DOHH2 (cell line): ENCODE data around the gene ZRSR2.

Experiments
- H3F3A ChIP-seq: fragments of 200-600 bp; sonication (generic), shearing (Covaris generic); 2 replicates; pipeline ENCODE4 v1.6.0; 2016; ENCODE audit warnings: antibody characterized with exemption, mild to moderate bottlenecking; ENCODE audit not compliant: control insufficient read depth, insufficient read depth
- H3K27ac ChIP-seq: fragments of 200-600 bp; sonication (generic); 2 replicates; pipeline ENCODE4 v1.5.1; 2014; ENCODE audit warnings: low read depth, mild to moderate bottlenecking, low read length, moderate library complexity
- H3K27me3 ChIP-seq: fragments of 200-600 bp; sonication (generic); 2 replicates; pipeline ENCODE4 v1.6.1; 2014; ENCODE audit warnings: mild to moderate bottlenecking, low read length, mixed read lengths; ENCODE audit not compliant: control insufficient read depth
- H3K36me3 ChIP-seq: fragments of 200-600 bp; sonication (generic); 2 replicates; pipeline ENCODE4 v1.6.1; 2014; ENCODE audit warnings: mild to moderate bottlenecking, low read length, moderate library complexity, mixed read lengths; ENCODE audit not compliant: control insufficient read depth
- H3K4me1 ChIP-seq: fragments of 200-600 bp; sonication (generic); 2 replicates; pipeline ENCODE4 v1.6.1; 2014; ENCODE audit warnings: mild to moderate bottlenecking, low read length, mixed read lengths; ENCODE audit not compliant: control insufficient read depth
- H3K4me2 ChIP-seq: fragments of 200-600 bp; sonication (generic); 2 replicates; pipeline ENCODE4 v1.6.0; 2014; ENCODE audit warnings: mild to moderate bottlenecking, low read length, moderate library complexity
- H3K4me3 ChIP-seq: fragments of 200-600 bp; sonication (generic); 2 replicates; pipeline ENCODE4 v1.5.1; 2014; ENCODE audit warnings: mild to moderate bottlenecking, low read length, mixed read lengths
- H3K79me2 ChIP-seq: fragments of 200-600 bp; sonication (generic); 2 replicates; pipeline ENCODE4 v1.6.1; 2014; ENCODE audit warnings: mild to moderate bottlenecking, low read length, mixed read lengths; ENCODE audit not compliant: control insufficient read depth
- H3K9me2 ChIP-seq: fragments of 200-600 bp; sonication (generic); replicated peaks from 2 replicates; pipeline ENCODE4 v1.6.1; 2014; ENCODE audit warnings: mild to moderate bottlenecking, low read length, mixed read lengths; ENCODE audit not compliant: control insufficient read depth
- H3K9me3 ChIP-seq: fragments of 200-600 bp; sonication (generic); 2 replicates; pipeline ENCODE4 v1.6.1; 2014; ENCODE audit warnings: antibody characterized with exemption, low read length, mixed read lengths; ENCODE audit not compliant: control insufficient read depth, insufficient read depth
- H4K20me1 ChIP-seq: fragments of 200-600 bp; sonication (generic); 2 replicates; pipeline ENCODE4 v1.6.0; 2014; ENCODE audit warnings: low read depth, mild to moderate bottlenecking, antibody characterized with exemption, low read length, moderate library complexity; ENCODE audit not compliant: control insufficient read depth, insufficient read depth
- CTCF ChIP-seq: fragments of 200-600 bp; sonication (generic); IDR thresholded peaks from one replicate; pipeline ENCODE4 v1.5.1; 2014; ENCODE audit warnings: antibody characterized with exemption, mild to moderate bottlenecking, low read depth, low read length; ENCODE audit not compliant: poor library complexity, severe bottlenecking
- EZH2phosphoT487 ChIP-seq: fragments of 200-600 bp; sonication (generic); IDR thresholded peaks from 2 replicates; pipeline ENCODE4 v1.6.1; 2017; ENCODE audit warnings: borderline replicate concordance, mild to moderate bottlenecking, antibody characterized with exemption, low read length, moderate library complexity, mixed read lengths

Gene ZRSR2

DNA sequence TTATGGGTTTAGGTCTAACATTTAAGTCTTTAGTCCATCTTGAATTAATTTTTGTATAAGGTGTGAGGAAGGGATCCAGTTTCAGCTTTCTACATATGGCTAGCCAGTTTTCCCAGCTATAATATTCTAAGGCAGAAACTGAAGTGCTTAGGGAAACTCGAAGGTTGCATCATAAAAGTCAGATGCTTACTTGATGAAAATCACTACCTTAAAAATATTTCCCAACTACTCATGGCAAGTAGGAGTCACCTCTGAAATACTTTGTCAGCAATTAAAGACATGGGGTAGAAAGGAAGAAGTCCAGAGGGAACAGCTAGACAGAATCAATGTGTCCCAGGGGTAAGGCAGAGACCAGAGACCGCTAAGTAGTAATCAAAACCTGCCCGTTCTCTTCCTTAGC, 70.6 kb downstream of the ZRSR2 start:
- no peaks in the 10 kb centered on the region for H3K27me3 ChIP-seq
- TF ChIP-seq CTCF = no peak
- no peak for TF ChIP-seq EZH2phosphoT487
- no peak overlapping the region for H3K4me2 ChIP-seq
- no peaks in the 10 kb centered on the region for H3K9me3 ChIP-seq
- H3K27ac ChIP-seq = no peak overlapping the region
- peaks cover 16% of the 10 kb centered on the region for H3K4me1 ChIP-seq
- no peaks in the 10 kb centered on the region for H3K9me2 ChIP-seq
- no peaks in the 10 kb centered on the region for H3K79me2 ChIP-seq
- H4K20me1 ChIP-seq = no peaks in the 10 kb centered on the region
- H3K36me3 ChIP-seq = no peaks in the 10 kb centered on the region
- no peak overlapping the region for H3K4me3 ChIP-seq
- H3F3A ChIP-seq = peaks cover 2% of the 10 kb centered on the region; the same call in 1 of the 2 replicates

DNA sequence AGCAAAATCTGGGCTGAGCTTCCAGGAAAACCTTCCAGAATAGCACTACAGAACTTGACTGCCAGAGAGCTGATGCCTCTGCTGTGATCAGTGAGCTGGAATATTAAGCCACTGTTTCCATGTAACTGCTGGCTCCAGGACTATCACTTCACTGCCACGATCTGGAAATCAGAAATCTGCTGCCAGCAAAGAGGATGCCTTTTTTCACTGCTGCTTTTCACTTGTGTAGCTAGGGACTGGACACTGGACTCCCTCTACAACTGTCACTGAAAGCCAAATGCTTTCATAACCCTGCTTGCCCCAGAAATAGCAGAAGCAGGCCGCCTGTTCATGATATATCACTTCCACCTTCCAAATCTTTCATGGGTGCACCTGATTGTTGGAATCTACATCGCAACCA, 73.7 kb downstream of the ZRSR2 start:
- Histone ChIP-seq H3K9me3 (no peaks in the 10 kb centered on the region), H3K4me3 (no peak overlapping the region), H3K27me3 (no peaks in the 10 kb centered on the region), H3K4me1 (no peaks in the 10 kb centered on the region), H3K9me2 (no peaks in the 10 kb centered on the region), H4K20me1 (no peaks in the 10 kb centered on the region), H3F3A (no peaks in the 10 kb centered on the region), H3K4me2 (no peak overlapping the region), H3K79me2 (no peaks in the 10 kb centered on the region), H3K36me3 (no peaks in the 10 kb centered on the region), H3K27ac (no peak overlapping the region)
- no peak for TF ChIP-seq EZH2phosphoT487
- no peak for TF ChIP-seq CTCF

- Histone ChIP-seq H3K27ac (no peak overlapping the region), H3K9me3 (no peaks in the 10 kb centered on the region)
- TF ChIP-seq CTCF = no peak
- TF ChIP-seq EZH2phosphoT487 = no peak
These were observed 74.3 kb downstream of the ZRSR2 start for GRCh38 chrX:15864629-15865028.

DNA sequence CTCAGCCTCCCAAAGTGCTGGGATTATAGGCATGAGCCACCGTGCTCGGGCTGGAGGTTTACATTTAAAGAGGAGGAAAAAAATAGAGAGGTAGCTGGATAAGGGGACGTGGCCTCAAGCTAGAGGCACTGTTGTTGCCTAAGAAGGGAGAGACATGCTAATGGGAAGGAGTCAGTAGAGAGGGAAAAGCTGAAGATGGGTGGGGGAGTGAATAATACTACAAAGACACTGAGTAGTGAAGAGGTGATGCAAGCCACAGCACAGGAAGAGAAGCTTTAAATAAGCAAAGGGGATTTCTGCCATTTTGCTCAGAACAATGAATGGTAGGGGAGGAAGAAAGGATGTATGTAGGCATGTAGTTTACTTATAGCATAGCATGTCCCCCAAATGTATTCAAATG, 75.9 kb downstream of the ZRSR2 start:
- H3K4me3 ChIP-seq = no peak overlapping the region
- H3F3A ChIP-seq = no peaks in the 10 kb centered on the region
- H3K4me2 ChIP-seq = no peak overlapping the region
- no peaks in the 10 kb centered on the region for H3K9me2 ChIP-seq
- no peaks in the 10 kb centered on the region for H3K4me1 ChIP-seq
- no peaks in the 10 kb centered on the region for H3K27me3 ChIP-seq
- no peaks in the 10 kb centered on the region for H3K36me3 ChIP-seq
- TF ChIP-seq CTCF = no peak
- TF ChIP-seq EZH2phosphoT487 = no peak
- no peaks in the 10 kb centered on the region for H4K20me1 ChIP-seq
- H3K79me2 ChIP-seq = no peaks in the 10 kb centered on the region
- no peaks in the 10 kb centered on the region for H3K9me3 ChIP-seq
- H3K27ac ChIP-seq = no peak overlapping the region

More at GRCh38 chrX:15864629-15865028, 74.3 kb downstream of the ZRSR2 start:
- Histone ChIP-seq H3K4me2 (no peak overlapping the region), H3F3A (no peaks in the 10 kb centered on the region), H3K79me2 (no peaks in the 10 kb centered on the region), H3K9me2 (no peaks in the 10 kb centered on the region), H4K20me1 (no peaks in the 10 kb centered on the region), H3K36me3 (no peaks in the 10 kb centered on the region), H3K4me1 (no peaks in the 10 kb centered on the region), H3K4me3 (no peak overlapping the region), H3K27me3 (no peaks in the 10 kb centered on the region)
